ENCODE results near the gene MAP2K5.

DNA sequence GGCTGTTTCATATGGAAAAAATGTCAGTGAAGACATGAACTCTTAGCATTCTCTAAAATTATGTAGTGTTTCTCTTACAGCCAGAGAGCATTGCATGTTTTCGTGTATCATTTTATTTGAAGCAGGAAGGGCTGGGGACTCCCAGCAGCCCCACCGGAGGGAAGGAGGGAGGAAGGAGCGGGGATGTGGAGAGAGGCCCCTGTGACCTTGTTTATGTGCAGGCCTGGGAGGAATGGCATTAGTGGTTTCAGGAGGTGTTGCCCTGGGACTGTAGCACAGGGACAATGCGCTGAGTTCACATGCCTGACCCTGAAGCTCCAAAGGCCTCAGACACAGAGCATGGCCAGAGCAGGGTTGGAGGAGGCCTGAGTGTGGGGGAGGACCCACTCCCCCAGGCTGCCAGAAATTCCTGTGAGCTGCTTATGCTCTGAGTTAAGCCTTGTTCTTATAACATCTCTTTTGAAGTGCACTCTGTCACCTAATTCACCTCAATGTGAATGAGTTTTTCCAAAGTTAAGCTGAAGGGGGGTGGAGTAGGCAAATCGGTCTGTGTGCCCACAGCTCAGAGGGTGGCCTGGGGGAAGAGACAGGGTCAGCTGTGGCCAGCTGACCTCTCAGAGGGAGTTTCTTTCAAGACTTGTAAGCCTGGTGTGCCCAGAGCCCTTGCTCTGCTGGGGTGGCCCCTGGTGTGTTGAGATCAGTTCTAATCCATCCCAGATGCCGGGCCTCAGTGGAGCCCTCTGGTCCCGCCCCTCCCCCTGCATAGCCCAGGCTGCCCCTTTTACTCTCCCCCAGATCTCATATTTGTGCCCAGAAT is 301.3 kb downstream of the MAP2K5 start:
- TF ChIP-seq, protein P1, sequence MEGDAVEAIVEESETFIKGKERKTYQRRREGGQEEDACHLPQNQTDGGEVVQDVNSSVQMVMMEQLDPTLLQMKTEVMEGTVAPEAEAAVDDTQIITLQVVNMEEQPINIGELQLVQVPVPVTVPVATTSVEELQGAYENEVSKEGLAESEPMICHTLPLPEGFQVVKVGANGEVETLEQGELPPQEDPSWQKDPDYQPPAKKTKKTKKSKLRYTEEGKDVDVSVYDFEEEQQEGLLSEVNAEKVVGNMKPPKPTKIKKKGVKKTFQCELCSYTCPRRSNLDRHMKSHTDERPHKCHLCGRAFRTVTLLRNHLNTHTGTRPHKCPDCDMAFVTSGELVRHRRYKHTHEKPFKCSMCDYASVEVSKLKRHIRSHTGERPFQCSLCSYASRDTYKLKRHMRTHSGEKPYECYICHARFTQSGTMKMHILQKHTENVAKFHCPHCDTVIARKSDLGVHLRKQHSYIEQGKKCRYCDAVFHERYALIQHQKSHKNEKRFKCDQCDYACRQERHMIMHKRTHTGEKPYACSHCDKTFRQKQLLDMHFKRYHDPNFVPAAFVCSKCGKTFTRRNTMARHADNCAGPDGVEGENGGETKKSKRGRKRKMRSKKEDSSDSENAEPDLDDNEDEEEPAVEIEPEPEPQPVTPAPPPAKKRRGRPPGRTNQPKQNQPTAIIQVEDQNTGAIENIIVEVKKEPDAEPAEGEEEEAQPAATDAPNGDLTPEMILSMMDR (conservative IDR thresholded peaks at IDR 0.05): no peak
- no peak for TF ChIP-seq ZFX (IDR thresholded peaks at IDR 0.05)
